ENCODE data around the gene ZBTB49.

DNA sequence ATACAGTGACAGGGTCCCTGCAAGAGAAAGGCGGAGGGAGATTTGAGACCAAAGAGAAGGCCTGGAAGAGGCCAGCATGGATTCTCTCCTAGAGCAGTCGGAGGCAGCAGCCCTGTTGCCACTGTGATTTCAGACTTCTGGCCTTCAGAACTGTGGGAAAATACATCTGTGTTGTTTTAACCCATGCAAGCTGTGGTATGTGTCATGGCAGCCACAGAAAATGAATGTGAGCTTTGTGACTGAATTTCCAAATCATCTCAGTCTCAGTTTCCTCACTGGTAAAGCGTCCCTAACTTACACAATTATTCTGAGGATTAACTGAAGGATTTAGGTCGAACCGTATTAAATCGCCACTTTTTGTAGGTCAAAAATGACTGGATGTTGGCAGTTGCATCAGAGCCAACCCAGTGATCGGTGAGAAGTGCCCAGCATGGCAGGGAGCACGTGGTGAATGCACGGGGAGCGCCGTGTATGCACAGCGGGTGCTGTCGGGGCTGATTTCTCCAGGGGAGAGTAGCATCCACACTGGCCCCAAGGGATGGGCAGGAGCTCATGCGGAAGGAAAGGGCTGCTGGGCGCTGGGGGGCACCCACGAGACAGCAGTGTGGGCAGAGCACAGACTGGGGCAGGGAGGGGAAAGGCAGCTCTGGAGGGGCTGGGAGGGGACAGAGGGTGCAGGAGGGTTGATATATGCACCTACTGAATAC lies 73.1 kb downstream of the ZBTB49 start:
- TF ChIP-seq CTCF (IDR thresholded peaks at IDR 0.05; ENCODE audit: poor library complexity, severe bottlenecking) (no peak), REST (IDR thresholded peaks at IDR 0.05; ENCODE audit: borderline replicate concordance) (no peak), EP300 (conservative IDR thresholded peaks at IDR 0.05; ENCODE audit: poor library complexity, severe bottlenecking) (no peak), MXI1 (conservative IDR thresholded peaks at IDR 0.05; ENCODE audit: poor library complexity, severe bottlenecking) (no peak), POLR2AphosphoS5 (IDR thresholded peaks at IDR 0.05) (no peak)
